Parathyroid adenoma (tissue), 2 donors: ENCODE measurements around the gene RXFP1.

ENCODE experiments used
- H2AFZ ChIP-seq: fragments of 300-600 bp; sonication (generic); one replicate; pipeline ENCODE4 v1.7.0; 2017; ENCODE audit warnings: antibody characterized with exemption, mild to moderate bottlenecking
- H3K27ac ChIP-seq: fragments of 300-600 bp; sonication (generic); one replicate; pipeline ENCODE4 v1.7.0; 2017
- H3K27me3 ChIP-seq: fragments of 300-600 bp; sonication (generic); one replicate; pipeline ENCODE4 v1.7.0; 2017; ENCODE audit warnings: low read length; ENCODE audit not compliant: control insufficient read depth, insufficient read depth
- H3K36me3 ChIP-seq: fragments of 300-600 bp; sonication (generic); one replicate; pipeline ENCODE4 v1.7.0; 2017; ENCODE audit warnings: low read length; ENCODE audit not compliant: control insufficient read depth, insufficient read depth
- H3K4me1 ChIP-seq: fragments of 300-600 bp; sonication (generic); one replicate; pipeline ENCODE4 v1.7.0; 2017; ENCODE audit warnings: control low read depth
- H3K4me2 ChIP-seq: fragments of 300-600 bp; sonication (generic); one replicate; pipeline ENCODE4 v1.7.0; 2017; ENCODE audit warnings: low read length
- H3K4me3 ChIP-seq: fragments of 300-600 bp; sonication (generic); one replicate; pipeline ENCODE4 v1.7.0; 2017; ENCODE audit warnings: low read depth, low read length
- H3K79me2 ChIP-seq: fragments of 300-600 bp; sonication (generic); one replicate; pipeline ENCODE4 v1.7.0; 2017; ENCODE audit warnings: control low read depth
- H3K9ac ChIP-seq: fragments of 300-600 bp; sonication (generic); one replicate; pipeline ENCODE4 v1.7.0; 2017; ENCODE audit warnings: mild to moderate bottlenecking
- H3K9me3 ChIP-seq: fragments of 300-600 bp; sonication (generic); one replicate; pipeline ENCODE4 v1.7.0; 2017; ENCODE audit warnings: low read length; ENCODE audit not compliant: control insufficient read depth
- TF ChIP-seq, protein P1 (sequence below): fragments of 300-600 bp; sonication (generic); IDR thresholded peaks from one replicate; pipeline ENCODE4 v1.7.0; 2017; ENCODE audit warnings: antibody characterized with exemption, mild to moderate bottlenecking
- donor health status: primary hyperparathyroidism.

RXFP1 gene

DNA sequence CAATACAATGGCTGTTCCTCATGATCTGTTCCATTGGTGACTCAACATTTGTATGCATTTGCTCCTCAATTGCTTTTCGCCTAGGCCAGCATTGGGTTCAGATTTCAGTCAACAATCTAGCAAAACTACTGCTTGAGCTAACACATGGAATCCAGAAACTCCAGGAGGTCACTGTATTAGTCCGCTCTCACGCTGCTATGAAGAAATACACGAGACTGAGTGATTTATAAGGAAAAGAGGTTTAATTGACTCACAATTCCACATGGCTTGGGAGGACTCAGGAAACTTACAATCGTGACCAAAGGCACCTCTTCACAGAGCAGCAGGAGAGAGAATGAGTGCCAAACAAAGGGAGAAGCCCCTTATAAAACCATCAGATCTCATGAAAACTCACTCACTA is 67.1 kb downstream of the RXFP1 start:
- H3K4me2 ChIP-seq: no peak overlapping the region
- H3K36me3 ChIP-seq: no peaks in the 10 kb centered on the region
- H3K4me1 ChIP-seq: no peaks in the 10 kb centered on the region
- no peaks in the 10 kb centered on the region for H3K9me3 ChIP-seq
- H3K4me3 ChIP-seq: no peak overlapping the region
- H3K9ac ChIP-seq: no peak overlapping the region
- H3K79me2 ChIP-seq: no peaks in the 10 kb centered on the region
- no peak overlapping the region for H3K27ac ChIP-seq
- H2AFZ ChIP-seq: no peak overlapping the region
- no peaks in the 10 kb centered on the region for H3K27me3 ChIP-seq
- TF ChIP-seq, protein P1, sequence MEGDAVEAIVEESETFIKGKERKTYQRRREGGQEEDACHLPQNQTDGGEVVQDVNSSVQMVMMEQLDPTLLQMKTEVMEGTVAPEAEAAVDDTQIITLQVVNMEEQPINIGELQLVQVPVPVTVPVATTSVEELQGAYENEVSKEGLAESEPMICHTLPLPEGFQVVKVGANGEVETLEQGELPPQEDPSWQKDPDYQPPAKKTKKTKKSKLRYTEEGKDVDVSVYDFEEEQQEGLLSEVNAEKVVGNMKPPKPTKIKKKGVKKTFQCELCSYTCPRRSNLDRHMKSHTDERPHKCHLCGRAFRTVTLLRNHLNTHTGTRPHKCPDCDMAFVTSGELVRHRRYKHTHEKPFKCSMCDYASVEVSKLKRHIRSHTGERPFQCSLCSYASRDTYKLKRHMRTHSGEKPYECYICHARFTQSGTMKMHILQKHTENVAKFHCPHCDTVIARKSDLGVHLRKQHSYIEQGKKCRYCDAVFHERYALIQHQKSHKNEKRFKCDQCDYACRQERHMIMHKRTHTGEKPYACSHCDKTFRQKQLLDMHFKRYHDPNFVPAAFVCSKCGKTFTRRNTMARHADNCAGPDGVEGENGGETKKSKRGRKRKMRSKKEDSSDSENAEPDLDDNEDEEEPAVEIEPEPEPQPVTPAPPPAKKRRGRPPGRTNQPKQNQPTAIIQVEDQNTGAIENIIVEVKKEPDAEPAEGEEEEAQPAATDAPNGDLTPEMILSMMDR: no peak

- no peak overlapping the region for H3K27ac ChIP-seq
- no peaks in the 10 kb centered on the region for H3K79me2 ChIP-seq
- H3K9me3 ChIP-seq: no peaks in the 10 kb centered on the region
- H3K9ac ChIP-seq: no peak overlapping the region
- H3K27me3 ChIP-seq: no peaks in the 10 kb centered on the region
- no peak overlapping the region for H3K4me3 ChIP-seq
- no peak overlapping the region for H3K4me2 ChIP-seq
- H2AFZ ChIP-seq: no peak overlapping the region
- no peaks in the 10 kb centered on the region for H3K4me1 ChIP-seq
- H3K36me3 ChIP-seq: no peaks in the 10 kb centered on the region
- TF ChIP-seq, protein P1: no peak
These were observed 68.6 kb downstream of the RXFP1 start for GRCh38 chr4:158590306-158590705.

GRCh38 chr4:158590824-158591223 is 69.1 kb downstream of the RXFP1 start:
- H3K4me1 ChIP-seq: no peaks in the 10 kb centered on the region
- H2AFZ ChIP-seq: no peak overlapping the region
- H3K79me2 ChIP-seq: no peaks in the 10 kb centered on the region
- no peaks in the 10 kb centered on the region for H3K36me3 ChIP-seq
- TF ChIP-seq, protein P1: no peak
- no peak overlapping the region for H3K9ac ChIP-seq
- H3K4me3 ChIP-seq: no peak overlapping the region
- no peaks in the 10 kb centered on the region for H3K9me3 ChIP-seq
- H3K27ac ChIP-seq: no peak overlapping the region
- H3K4me2 ChIP-seq: no peak overlapping the region
- no peaks in the 10 kb centered on the region for H3K27me3 ChIP-seq

GRCh38 chr4:158597879-158598596 is 76.4 kb downstream of the RXFP1 start:
- no peak overlapping the region for H3K27ac ChIP-seq
- H3K36me3 ChIP-seq: no peaks in the 10 kb centered on the region
- H3K4me2 ChIP-seq: no peak overlapping the region
- H3K27me3 ChIP-seq: no peaks in the 10 kb centered on the region
- H3K4me3 ChIP-seq: no peak overlapping the region
- H3K4me1 ChIP-seq: no peaks in the 10 kb centered on the region
- no peaks in the 10 kb centered on the region for H3K9me3 ChIP-seq
- H3K79me2 ChIP-seq: no peaks in the 10 kb centered on the region
- TF ChIP-seq, protein P1: no peak
- H2AFZ ChIP-seq: no peak overlapping the region
- H3K9ac ChIP-seq: no peak overlapping the region

DNA sequence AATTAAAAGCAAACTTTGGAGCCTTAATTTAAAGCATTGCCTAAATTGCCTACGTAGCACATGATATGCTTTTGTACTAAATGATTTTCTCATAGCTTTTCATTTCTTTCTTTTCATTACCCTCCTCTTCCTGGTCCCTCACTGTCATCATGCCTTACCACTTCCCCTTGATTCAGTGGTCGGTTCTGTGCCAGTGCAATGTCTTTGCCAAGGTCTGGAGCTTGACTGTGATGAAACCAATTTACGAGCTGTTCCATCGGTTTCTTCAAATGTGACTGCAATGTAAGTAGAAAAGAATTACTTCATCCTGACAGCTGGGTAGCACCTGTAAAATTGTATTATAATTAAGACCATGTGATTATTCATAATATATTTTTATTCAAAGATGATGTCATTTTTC is 77.5 kb downstream of the RXFP1 start:
- no peak overlapping the region for H3K9ac ChIP-seq
- TF ChIP-seq, protein P1: no peak
- H3K9me3 ChIP-seq: no peaks in the 10 kb centered on the region
- no peak overlapping the region for H3K4me2 ChIP-seq
- H3K4me3 ChIP-seq: no peak overlapping the region
- no peaks in the 10 kb centered on the region for H3K4me1 ChIP-seq
- no peak overlapping the region for H3K27ac ChIP-seq
- no peak overlapping the region for H2AFZ ChIP-seq
- H3K36me3 ChIP-seq: no peaks in the 10 kb centered on the region
- no peaks in the 10 kb centered on the region for H3K27me3 ChIP-seq
- no peaks in the 10 kb centered on the region for H3K79me2 ChIP-seq
